DOHH2 (cell line): ENCODE results near the gene PDXK.

Experiments
- CTCF ChIP-seq: fragments of 200-600 bp; sonication (generic); IDR thresholded peaks from one replicate; pipeline ENCODE4 v1.5.1; 2014; ENCODE audit warnings: antibody characterized with exemption, mild to moderate bottlenecking, low read depth, low read length; ENCODE audit not compliant: poor library complexity, severe bottlenecking
- EZH2phosphoT487 ChIP-seq: fragments of 200-600 bp; sonication (generic); IDR thresholded peaks from 2 replicates; pipeline ENCODE4 v1.6.1; 2017; ENCODE audit warnings: borderline replicate concordance, mild to moderate bottlenecking, antibody characterized with exemption, low read length, moderate library complexity, mixed read lengths

- no peak for TF ChIP-seq CTCF
- no peak for TF ChIP-seq EZH2phosphoT487
Measured at GRCh38 chr21:43800566-43800965, 81.6 kb downstream of the PDXK start.
